ENCODE measurements around the gene POLR1H. TPM values are rescaled to one million over a fixed set of nuclear protein-coding genes. Genes with fewer than 3 reads are reported as not detected.
A peak's percentile ranks its signal among the peaks of the same experiment; 100 is the strongest.

POLR1H gene
- total and polyA plus RNA-seq, 5 donors from 2014 or later, result 37.8 to 133 (median 120) TPM

DNA sequence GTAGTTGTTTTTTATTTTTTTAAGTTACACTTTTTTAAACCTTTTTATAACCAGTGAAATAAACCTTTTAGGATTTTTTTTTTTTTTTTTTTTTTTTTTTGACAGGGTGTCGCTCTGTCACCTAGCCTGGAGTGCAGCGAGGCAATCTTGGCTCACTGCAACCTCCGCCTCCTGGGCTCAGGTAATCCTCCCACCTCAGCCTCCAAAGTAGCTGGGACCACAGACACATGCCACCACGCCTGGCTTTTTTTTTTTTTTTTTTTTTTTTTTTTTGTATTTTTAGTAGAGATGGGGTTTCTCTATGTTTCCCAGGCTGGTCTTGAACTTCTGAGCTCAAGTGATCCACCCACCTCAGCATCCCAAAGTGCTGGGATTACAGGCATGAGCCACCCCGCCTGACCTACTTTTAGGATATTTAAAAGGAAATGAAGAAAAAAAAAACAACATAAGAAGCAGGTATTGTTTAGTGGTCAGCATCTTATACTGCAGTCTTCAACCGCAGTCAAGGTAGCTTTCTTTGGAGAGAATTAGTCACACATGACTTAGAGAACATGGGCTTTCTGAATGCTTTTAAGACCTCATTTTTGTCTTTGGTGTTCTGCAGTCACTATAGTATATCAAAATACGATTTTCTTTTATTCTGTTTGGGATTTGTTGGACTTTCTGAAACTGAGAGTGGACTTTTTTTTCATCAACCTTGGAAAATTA, 1.6 kb downstream of the POLR1H start:
- Histone ChIP-seq H3K27me3 (ENCODE audit: control insufficient read depth, insufficient read depth, low read length) (no peaks in the 10 kb centered on the region), H3K4me1 (ENCODE audit: control insufficient read depth, insufficient read depth, low read length, poor library complexity, severe bottlenecking) (peaks cover 39% of the 10 kb centered on the region), H3K9me3 (ENCODE audit: control insufficient read depth in 2 of 2, low read length in 2 of 2) (no peaks in the 10 kb centered on the region), H3K36me3 (ENCODE audit: control insufficient read depth, insufficient read depth, low read length) (peaks cover 24% of the 10 kb centered on the region), H3K27ac (ENCODE audit: insufficient read depth, low read length, poor library complexity, severe bottlenecking) (peak overlapping the region; percentile 99), H3K4me3 (ENCODE audit: low read depth, low read length) (peak overlapping the region; percentile 99)
- ATAC-seq (ENCODE audit: low read depth in 2 of 2), result no peak
- H3K9me3 Mint-ChIP-seq, result no peaks in the 10 kb centered on the region
- DNase-seq, result peak in 1 of 3 donors; percentile 42
- peaks cover 11 to 69% (median 47%) of the 10 kb centered on the region in 4 donors for H3K4me1 Mint-ChIP-seq
- H3K36me3 Mint-ChIP-seq, result peaks cover 4% of the 10 kb centered on the region
- peaks cover 19% of the 10 kb centered on the region for H3K27me3 Mint-ChIP-seq
- H3K27ac Mint-ChIP-seq, result peak overlapping the region; percentile 2 to 98 (median 51)
- H3K4me3 Mint-ChIP-seq, result peak overlapping the region; percentile 92 to 100 (median 98)

DNA sequence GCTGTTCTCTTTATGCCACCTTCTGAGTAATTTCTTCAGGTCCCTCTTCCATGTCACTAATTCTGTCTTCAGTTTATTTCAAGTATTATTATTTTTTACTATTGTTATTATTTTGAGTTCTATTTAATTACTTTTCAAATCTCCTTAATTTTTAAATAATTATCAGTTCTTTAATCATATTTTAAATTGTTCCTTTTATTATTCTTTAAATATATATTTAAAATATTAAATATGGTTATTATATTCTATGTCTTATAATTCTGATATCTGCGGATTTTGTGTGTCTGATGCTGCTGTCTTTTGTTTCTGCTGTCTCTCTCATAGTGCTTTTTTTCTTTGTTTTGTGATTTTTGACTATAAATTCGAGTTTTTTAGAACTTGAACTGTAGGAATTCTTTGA, 2.2 kb downstream of the POLR1H start:
- Histone ChIP-seq H3K9me3 (ENCODE audit: control insufficient read depth in 2 of 2, low read length in 2 of 2) (no peaks in the 10 kb centered on the region), H3K36me3 (ENCODE audit: control insufficient read depth, insufficient read depth, low read length) (peaks cover 20% of the 10 kb centered on the region), H3K4me1 (ENCODE audit: control insufficient read depth, insufficient read depth, low read length, poor library complexity, severe bottlenecking) (peaks cover 46% of the 10 kb centered on the region), H3K27me3 (ENCODE audit: control insufficient read depth, insufficient read depth, low read length) (no peaks in the 10 kb centered on the region), H3K4me3 (ENCODE audit: low read depth, low read length) (peak overlapping the region; percentile 63), H3K27ac (ENCODE audit: insufficient read depth, low read length, poor library complexity, severe bottlenecking) (peak overlapping the region; percentile 99)
- Mint-ChIP-seq H3K27ac (peak overlapping the region in 1 of 3 donors; percentile 98), H3K36me3 (peaks cover 5% of the 10 kb centered on the region), H3K27me3 (peaks cover 25% of the 10 kb centered on the region), H3K4me1 (peaks cover 18 to 76% (median 53%) of the 10 kb centered on the region in 4 donors), H3K4me3 (peak overlapping the region; percentile 35 to 99 (median 66)), H3K9me3 (no peaks in the 10 kb centered on the region)
- ATAC-seq (ENCODE audit: low read depth in 2 of 2), result no peak
- no peak for DNase-seq

DNA sequence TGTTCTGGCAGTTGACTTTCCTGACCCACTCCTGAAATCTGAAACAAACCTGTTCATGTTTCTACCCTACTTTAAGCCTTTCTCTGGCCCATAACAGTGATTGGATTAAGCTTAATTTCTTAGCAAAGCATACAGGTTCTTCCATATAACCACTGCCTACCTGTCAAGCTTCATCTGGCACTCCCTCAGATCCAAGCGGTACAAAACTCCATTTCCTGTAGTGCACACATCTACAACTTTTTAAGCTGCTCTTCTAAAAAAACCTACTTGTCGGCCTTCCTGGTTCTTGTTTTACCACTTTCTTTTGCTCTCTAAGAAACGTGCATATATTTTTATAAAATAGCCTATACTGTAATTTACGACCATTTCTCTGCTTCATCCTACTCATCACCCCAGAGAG, 5.0 kb downstream of the POLR1H start:
- Histone ChIP-seq H3K4me3 (ENCODE audit: low read depth, low read length) (peak overlapping the region; percentile 94), H3K4me1 (ENCODE audit: control insufficient read depth, insufficient read depth, low read length, poor library complexity, severe bottlenecking) (peaks cover 42% of the 10 kb centered on the region), H3K9me3 (ENCODE audit: control insufficient read depth in 2 of 2, low read length in 2 of 2) (no peaks in the 10 kb centered on the region), H3K36me3 (ENCODE audit: control insufficient read depth, insufficient read depth, low read length) (peaks cover 40% of the 10 kb centered on the region), H3K27ac (ENCODE audit: insufficient read depth, low read length, poor library complexity, severe bottlenecking) (peak overlapping the region; percentile 99), H3K27me3 (ENCODE audit: control insufficient read depth, insufficient read depth, low read length) (peaks cover 4% of the 10 kb centered on the region)
- Mint-ChIP-seq H3K27me3 (peaks cover 39% of the 10 kb centered on the region), H3K4me1 (peaks cover 23 to 80% (median 50%) of the 10 kb centered on the region in 4 donors), H3K9me3 (peaks cover 0 to 1% (median 0%) of the 10 kb centered on the region in 7 donors), H3K27ac (peak overlapping the region; percentile 97 to 99 (median 99)), H3K4me3 (peak overlapping the region; percentile 90 to 99 (median 98)), H3K36me3 (peaks cover 31% of the 10 kb centered on the region)
- DNase-seq (peak in 1 of 3 donors; percentile 46), ATAC-seq (ENCODE audit: low read depth in 2 of 2) (no peak)

DNA sequence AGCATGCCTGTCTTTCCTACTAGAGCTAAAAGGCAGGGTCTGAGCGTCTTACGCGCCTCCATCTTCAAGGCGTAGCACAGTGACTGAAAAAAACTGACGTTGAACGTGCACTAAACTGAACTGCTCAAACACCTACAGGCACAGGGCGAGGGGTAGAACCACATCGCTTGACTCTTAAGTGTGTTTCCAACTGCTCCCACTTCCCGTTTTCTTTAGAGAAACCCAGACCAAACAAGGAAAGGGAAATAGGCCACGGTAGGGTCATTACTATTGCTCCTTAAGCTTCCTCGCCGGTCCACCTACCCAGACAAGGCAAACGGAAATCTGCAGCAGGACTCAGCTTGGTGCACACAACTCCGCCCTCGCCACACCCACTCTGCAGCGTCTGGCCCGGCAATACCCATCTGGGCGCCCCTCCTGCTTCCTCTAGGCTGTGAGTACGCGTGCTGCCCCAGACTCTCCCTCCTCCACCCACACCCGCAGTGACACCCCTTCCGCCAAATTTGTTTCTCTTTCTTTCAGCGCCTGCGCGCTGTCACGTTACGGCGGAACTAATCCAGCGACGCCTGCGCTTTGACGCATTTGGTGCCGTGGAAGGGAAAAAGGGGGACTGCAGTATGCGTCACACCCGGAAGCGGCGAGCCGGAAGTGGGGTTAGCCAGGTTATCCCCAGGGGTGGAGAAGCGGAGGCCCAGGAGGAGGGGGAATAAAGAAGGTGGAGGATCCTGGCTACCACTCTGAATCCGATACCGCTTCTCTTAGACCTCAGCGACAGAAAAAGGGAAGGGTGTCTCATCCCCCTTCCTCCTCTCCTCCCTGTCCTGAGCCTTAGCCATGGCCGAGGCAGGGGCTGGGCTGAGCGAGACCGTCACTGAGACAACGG, 5.8 kb downstream of the POLR1H start, which contains the start of gene PPP1R11:
TSS of gene PPP1R11 (plus strand) at position 622 of the 883 bp plus-strand sequence. CDS start at position 835, 213 bp downstream.
- Histone ChIP-seq H3K27me3 (ENCODE audit: control insufficient read depth, insufficient read depth, low read length) (peaks cover 5% of the 10 kb centered on the region), H3K9me3 (ENCODE audit: control insufficient read depth in 2 of 2, low read length in 2 of 2) (no peaks in the 10 kb centered on the region), H3K4me3 (ENCODE audit: low read depth, low read length) (peak within 1 kb of the TSS; percentile 94), H3K4me1 (ENCODE audit: control insufficient read depth, insufficient read depth, low read length, poor library complexity, severe bottlenecking) (peaks cover 46% of the 10 kb centered on the region), H3K27ac (ENCODE audit: insufficient read depth, low read length, poor library complexity, severe bottlenecking) (peak within 1 kb of the TSS; percentile 99), H3K36me3 (ENCODE audit: control insufficient read depth, insufficient read depth, low read length) (peaks cover 40% of the 10 kb centered on the region)
- DNase-seq (peak; percentile 98 to 100 (median 99)), ATAC-seq (ENCODE audit: low read depth in 2 of 2) (peak; percentile 98 to 99)
- peak within 1 kb of the TSS; percentile 97 to 99 (median 99) for H3K27ac Mint-ChIP-seq
- peak within 1 kb of the TSS; percentile 90 to 99 (median 98) for H3K4me3 Mint-ChIP-seq
- H3K9me3 Mint-ChIP-seq, result peaks cover 0 to 1% (median 0%) of the 10 kb centered on the region in 7 donors
- peaks cover 33% of the 10 kb centered on the region for H3K36me3 Mint-ChIP-seq
- peaks cover 36% of the 10 kb centered on the region for H3K27me3 Mint-ChIP-seq
- H3K4me1 Mint-ChIP-seq, result peaks cover 23 to 78% (median 49%) of the 10 kb centered on the region in 4 donors

DNA sequence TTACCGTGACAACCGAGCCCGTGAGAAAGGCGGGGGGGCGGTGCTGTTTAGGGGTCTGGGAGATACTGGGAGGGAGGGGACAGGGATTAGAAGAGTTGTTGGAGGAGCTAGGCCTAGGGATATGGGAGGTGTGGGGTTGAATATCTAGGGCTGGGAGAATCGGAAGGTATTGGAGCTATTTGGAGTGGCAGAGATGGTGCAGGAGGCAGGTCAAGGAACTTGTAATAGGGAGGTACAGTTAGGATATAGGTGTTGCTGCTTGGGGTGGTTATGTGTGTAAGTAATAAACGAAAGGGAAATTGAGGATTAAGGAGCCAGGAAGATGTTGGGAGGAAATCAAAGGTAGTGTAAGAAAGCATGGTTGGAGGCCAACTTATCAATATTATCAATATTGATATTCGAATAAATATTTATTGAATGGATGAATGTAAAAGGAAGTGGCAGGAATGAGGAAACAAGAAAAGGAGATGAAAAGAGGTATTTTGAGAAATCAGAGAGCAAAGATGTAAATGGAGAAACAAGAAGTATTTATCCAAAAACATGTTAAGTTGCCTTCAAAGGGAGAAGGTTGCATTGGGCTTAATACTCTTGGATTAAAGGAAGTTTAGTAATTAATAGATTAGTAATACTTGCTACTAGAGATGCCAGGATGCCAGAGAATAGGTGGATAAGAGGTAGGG, 6.5 kb downstream of the POLR1H start:
- Mint-ChIP-seq H3K4me1 (peaks cover 23 to 75% (median 50%) of the 10 kb centered on the region in 4 donors), H3K9me3 (peaks cover 0 to 1% (median 0%) of the 10 kb centered on the region in 7 donors), H3K27me3 (peaks cover 42% of the 10 kb centered on the region), H3K27ac (peak overlapping the region; percentile 97 to 99 (median 99)), H3K36me3 (peaks cover 38% of the 10 kb centered on the region), H3K4me3 (peak overlapping the region; percentile 90 to 99 (median 98))
- DNase-seq (no peak), ATAC-seq (ENCODE audit: low read depth in 2 of 2) (no peak)
- Histone ChIP-seq H3K4me3 (ENCODE audit: low read depth, low read length) (peak overlapping the region; percentile 91), H3K27ac (ENCODE audit: insufficient read depth, low read length, poor library complexity, severe bottlenecking) (peak overlapping the region; percentile 99), H3K4me1 (ENCODE audit: control insufficient read depth, insufficient read depth, low read length, poor library complexity, severe bottlenecking) (peaks cover 38% of the 10 kb centered on the region), H3K36me3 (ENCODE audit: control insufficient read depth, insufficient read depth, low read length) (peaks cover 38% of the 10 kb centered on the region), H3K9me3 (ENCODE audit: control insufficient read depth in 2 of 2, low read length in 2 of 2) (no peaks in the 10 kb centered on the region), H3K27me3 (ENCODE audit: control insufficient read depth, insufficient read depth, low read length) (peaks cover 9% of the 10 kb centered on the region)

DNA sequence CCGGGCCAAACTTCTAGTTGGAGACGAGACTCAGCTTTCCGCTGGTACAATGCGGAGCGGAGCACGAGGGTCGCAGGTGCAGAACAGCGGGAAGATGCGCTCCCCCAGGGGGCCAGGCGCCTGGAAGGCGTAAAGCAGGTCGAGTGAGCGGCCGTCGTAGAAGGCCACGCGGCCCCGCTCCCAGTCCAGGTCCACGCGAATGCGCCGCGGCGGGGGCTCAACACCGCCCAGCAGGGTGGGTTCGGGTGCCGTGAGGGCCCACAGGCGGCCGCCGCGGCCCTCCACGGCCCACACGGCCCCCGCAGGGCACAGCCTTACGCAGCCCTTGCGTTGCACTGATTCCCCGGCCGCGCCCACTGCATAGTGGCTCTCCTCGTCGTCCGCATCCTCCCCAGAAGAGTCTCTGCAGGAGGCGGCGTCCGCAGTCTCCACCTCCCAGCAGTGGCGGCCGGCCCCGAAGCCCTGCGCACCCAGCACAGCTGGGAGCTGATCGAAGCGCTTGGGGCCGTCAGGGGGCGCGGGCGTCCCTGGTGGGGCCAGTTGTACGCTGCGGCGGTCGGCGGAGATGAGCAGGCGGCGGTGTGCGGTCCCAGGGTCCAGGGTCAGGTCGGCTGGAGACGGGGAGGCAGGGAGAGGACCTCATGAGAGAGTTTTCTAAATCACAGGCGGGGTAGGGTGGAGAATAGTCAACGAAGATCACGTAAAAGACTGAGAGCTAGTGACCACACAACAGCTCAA, 10.2 kb downstream of the POLR1H start:
- ATAC-seq (ENCODE audit: low read depth in 2 of 2), result no peak
- H3K4me1 ChIP-seq (ENCODE audit: control insufficient read depth, insufficient read depth, low read length, poor library complexity, severe bottlenecking), result peaks cover 37% of the 10 kb centered on the region
- H3K36me3 ChIP-seq (ENCODE audit: control insufficient read depth, insufficient read depth, low read length), result peaks cover 20% of the 10 kb centered on the region
- H3K4me3 ChIP-seq (ENCODE audit: low read depth, low read length), result no peak overlapping the region
- H3K27me3 Mint-ChIP-seq, result peaks cover 71% of the 10 kb centered on the region
- DNase-seq, result peak in 1 of 3 donors; percentile 31
- peak overlapping the region in 1 of 3 donors; percentile 64 for H3K27ac Mint-ChIP-seq
- H3K27me3 ChIP-seq (ENCODE audit: control insufficient read depth, insufficient read depth, low read length), result peaks cover 24% of the 10 kb centered on the region
- H3K27ac ChIP-seq (ENCODE audit: insufficient read depth, low read length, poor library complexity, severe bottlenecking), result no peak overlapping the region
- peaks cover 19 to 72% (median 37%) of the 10 kb centered on the region in 4 donors for H3K4me1 Mint-ChIP-seq
- H3K4me3 Mint-ChIP-seq, result peak overlapping the region in 3 of 4 donors; percentile 47 to 80 (median 70)
- peaks cover 0 to 1% (median 0%) of the 10 kb centered on the region in 7 donors for H3K9me3 Mint-ChIP-seq
- peaks cover 41% of the 10 kb centered on the region for H3K36me3 Mint-ChIP-seq
- H3K9me3 ChIP-seq (ENCODE audit: control insufficient read depth in 2 of 2, low read length in 2 of 2), result no peaks in the 10 kb centered on the region
